GM12874 (cell line): ENCODE results near the gene RAD51B.

ENCODE experiments used
- TF ChIP-seq, protein P1 (sequence below): IDR thresholded peaks from 2 replicates; pipeline ENCODE4 v1.5.1; 2011; ENCODE audit warnings: low read depth, mild to moderate bottlenecking, control low read depth, low read length, moderate library complexity; ENCODE audit not compliant: insufficient read depth

The RAD51B gene

DNA sequence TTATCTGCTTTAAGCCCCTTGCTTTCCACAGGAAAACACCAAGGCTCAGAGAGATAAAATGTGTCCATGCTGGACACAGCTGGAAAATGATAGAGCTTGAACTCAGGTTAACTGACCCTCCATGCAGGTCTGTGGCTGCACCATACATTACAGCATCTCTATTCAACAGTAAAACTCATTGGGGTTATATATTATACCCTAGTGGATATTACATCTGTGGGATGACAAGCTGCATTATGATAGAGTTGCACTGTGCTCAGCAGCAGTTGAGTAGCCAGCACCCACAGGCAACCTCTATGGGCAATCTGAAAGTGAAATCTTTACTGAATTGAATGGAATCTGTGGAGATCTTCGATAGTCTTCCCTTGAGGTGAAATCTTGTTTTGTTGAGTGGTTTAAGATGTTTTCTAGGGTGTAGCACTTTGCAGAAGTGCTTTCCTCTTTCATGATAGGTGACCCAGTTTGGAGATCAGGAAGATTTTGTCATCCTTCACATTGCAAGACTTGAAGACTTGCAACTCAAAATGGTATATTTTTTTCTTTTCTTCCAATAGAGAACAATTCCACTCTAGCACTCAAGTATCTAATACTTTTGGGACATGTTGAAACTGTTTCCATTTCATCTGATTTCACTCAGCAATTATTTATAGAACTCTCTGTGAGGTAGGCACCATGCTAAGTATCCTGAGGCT, 389.2 kb downstream of the RAD51B start:
- TF ChIP-seq, protein P1, sequence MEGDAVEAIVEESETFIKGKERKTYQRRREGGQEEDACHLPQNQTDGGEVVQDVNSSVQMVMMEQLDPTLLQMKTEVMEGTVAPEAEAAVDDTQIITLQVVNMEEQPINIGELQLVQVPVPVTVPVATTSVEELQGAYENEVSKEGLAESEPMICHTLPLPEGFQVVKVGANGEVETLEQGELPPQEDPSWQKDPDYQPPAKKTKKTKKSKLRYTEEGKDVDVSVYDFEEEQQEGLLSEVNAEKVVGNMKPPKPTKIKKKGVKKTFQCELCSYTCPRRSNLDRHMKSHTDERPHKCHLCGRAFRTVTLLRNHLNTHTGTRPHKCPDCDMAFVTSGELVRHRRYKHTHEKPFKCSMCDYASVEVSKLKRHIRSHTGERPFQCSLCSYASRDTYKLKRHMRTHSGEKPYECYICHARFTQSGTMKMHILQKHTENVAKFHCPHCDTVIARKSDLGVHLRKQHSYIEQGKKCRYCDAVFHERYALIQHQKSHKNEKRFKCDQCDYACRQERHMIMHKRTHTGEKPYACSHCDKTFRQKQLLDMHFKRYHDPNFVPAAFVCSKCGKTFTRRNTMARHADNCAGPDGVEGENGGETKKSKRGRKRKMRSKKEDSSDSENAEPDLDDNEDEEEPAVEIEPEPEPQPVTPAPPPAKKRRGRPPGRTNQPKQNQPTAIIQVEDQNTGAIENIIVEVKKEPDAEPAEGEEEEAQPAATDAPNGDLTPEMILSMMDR, result no peak

DNA sequence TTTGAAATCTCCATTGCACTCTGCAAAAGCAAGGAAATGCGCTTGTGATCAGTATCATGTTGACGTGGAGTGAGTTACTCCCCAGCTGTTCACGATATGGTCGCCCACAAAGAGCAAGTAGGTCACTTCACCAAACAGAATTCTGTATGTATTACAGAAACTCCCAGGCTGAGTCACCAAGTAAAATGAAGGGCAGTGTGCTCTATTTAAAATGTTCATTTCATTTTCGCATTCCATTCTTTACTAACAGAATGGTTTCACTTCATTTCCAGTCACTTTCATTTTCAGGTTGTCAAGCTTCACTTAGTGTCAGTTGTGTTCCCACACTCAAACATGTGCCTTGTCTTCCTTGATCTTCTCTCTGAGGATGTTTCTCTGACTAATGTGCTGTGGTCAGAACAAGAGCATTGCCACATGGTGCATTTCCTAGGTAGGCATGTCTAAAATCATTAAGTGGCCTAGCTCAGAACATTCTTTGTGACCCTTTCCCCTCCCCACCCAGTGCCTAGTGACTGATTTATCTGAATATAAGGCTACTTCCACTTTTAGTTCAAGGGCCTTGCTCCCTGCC, 391.2 kb downstream of the RAD51B start:
- TF ChIP-seq, protein P1, result no peak

DNA sequence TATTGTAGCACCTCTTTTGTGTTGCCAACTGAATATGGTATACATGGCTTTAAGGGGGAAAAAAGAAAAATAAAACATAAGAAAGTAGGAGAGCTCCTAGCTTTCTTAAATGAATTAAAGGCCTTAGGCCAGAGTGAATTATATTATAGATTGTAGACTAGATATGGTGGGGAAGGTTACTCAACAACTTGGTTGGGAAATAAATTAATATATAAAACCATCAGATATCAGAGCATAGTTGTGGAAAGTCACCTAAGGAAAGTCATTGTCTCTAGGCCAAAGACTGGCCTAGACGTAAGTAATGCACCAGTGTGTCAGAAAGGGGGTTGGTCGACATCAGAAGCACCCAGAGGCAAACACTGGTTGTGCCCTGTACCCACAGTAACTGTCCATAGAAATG, 391.8 kb downstream of the RAD51B start:
- TF ChIP-seq, protein P1, result no peak

DNA sequence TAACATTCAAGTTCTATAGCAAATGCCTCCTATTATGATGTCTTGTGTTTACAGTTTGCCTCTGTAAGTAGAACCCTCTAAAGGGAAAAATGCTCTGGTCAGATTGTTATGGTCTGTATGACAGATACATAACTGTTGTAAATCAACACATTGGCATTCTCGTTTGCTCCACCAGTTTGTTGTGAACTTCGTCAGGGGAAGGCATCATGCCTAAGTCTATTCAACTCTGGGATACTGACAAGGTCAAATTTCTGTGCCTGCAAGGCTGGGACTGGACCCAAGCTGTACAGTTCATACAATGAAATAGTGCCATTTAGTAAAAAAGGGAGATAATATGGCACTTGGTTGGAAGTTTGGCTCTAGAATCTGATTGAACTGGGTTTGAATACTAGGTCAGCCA, 392.3 kb downstream of the RAD51B start:
- TF ChIP-seq, protein P1, result no peak

DNA sequence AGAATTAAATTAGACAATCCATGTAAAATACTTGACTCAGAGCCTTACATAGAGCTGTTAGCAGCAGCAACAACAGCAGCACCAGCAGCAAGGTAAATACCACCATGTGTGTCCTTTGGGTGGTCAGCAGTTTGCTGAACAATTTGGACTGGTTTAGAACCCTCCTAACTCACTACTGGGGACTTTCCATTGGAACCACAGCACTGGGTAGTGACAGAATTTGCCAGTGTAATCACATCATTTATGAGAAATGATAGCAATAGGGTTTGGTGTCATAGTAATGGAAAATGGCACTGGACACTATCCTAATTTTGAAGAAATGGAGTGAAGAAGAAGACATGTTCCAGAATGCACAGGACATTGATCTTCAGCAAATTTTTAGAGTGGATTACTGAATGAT, 392.8 kb downstream of the RAD51B start:
- TF ChIP-seq, protein P1, result no peak

DNA sequence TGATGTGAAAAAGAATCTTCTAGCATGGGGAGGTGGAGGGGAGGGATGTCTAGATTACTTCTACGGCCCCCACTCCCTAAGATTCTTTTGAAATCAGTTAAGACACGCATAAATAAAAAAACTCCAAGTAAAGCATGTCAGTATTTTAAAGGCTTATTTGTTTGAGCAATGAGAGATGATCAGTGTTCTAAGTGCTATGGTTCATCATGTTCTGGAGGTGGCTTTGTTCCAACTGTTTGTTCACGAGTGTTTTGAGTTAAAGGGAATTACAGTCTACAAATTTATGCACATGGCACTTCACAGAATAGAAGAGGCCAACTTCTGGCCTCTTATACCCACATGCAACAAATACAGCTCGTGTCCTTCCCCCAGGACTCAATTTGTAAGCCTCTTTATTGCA, 394.9 kb downstream of the RAD51B start:
- TF ChIP-seq, protein P1, result no peak

DNA sequence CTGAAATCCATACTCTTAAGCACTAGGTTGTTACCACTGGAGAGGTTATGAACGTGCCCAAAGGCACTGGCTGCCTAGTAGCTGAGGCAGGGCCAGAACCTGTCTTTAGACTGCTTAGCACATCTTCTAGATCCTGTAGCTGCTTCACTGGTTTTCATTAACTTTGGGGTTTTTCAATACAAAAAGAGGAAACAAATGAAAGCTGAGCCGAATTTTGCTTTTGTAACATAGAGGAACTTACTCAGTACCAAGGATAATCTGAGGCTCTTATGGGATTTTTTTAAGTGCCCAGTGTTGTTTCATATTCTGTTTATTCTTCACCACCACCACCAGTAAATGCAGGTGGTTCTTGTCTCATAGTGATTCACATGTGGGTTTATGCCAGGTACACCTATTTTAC, 396.1 kb downstream of the RAD51B start:
- TF ChIP-seq, protein P1, result no peak
